Ovary (tissue), 3 donors: ENCODE data around the gene BICC1.

Experiments
- EP300 ChIP-seq: sonication (generic); formaldehyde crosslinking; IDR thresholded peaks from one replicate; pipeline ENCODE4 v1.6.1; 2017; ENCODE audit warnings: antibody characterized with exemption
- TF ChIP-seq, protein P1 (sequence below), 3 donors: fragments of 450-650 bp in 2 of 3; fragments of 200-600 bp in 1 of 3; IDR thresholded peaks; one replicate each; pipeline versions ENCODE4 v1.5.1 to v1.8.0; 2016 to 2022; ENCODE audit warnings: antibody characterized with exemption in 3 of 3, mild to moderate bottlenecking in 1 of 3
- donor health status: DM: no; HTN: no; CAD: no.

DNA sequence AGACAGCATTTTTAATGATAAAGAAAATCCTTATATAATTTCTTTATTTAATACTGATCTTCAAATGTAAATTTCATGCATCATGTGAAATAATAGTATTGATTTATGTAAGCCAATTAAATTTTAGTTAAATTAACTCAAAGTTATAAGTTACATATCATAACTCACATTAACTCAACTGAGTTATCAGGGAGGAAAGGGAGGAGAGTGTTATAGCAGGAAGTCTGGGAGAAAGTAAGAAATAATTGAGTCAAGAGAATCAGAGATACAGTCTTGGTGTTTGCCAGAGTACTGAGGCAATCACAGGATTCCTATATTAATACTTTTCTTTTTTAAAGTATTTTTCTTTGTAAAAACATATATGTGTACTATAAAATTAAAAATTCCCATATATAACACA, 4.0 kb downstream of the BICC1 start:
- TF ChIP-seq, protein P1, sequence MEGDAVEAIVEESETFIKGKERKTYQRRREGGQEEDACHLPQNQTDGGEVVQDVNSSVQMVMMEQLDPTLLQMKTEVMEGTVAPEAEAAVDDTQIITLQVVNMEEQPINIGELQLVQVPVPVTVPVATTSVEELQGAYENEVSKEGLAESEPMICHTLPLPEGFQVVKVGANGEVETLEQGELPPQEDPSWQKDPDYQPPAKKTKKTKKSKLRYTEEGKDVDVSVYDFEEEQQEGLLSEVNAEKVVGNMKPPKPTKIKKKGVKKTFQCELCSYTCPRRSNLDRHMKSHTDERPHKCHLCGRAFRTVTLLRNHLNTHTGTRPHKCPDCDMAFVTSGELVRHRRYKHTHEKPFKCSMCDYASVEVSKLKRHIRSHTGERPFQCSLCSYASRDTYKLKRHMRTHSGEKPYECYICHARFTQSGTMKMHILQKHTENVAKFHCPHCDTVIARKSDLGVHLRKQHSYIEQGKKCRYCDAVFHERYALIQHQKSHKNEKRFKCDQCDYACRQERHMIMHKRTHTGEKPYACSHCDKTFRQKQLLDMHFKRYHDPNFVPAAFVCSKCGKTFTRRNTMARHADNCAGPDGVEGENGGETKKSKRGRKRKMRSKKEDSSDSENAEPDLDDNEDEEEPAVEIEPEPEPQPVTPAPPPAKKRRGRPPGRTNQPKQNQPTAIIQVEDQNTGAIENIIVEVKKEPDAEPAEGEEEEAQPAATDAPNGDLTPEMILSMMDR (IDR thresholded peaks at IDR 0.05) = no peak
- no peak for TF ChIP-seq EP300
